K562 (cell line): Measurements from ENCODE around the gene LTBP2. TPM values are rescaled to one million over a fixed set of nuclear protein-coding genes. Genes with fewer than 3 reads are reported as not detected.

ENCODE experiments used
- ATAC-seq: fragments of 200-7000 bp; cut with Tn5 transposase; 3 replicates; pipeline ENCODE4 v1.9.1; 2020; ENCODE audit warnings: moderate library complexity
- BruUV-seq: library from RNA; stranded (reverse); fragments of 400-500 nt; replicated peaks from 2 replicates; lab custom pipeline; 2021; lab: Mats Ljungman, UMichigan
- CTCF ChIA-PET: fragments of 300-600 bp; formaldehyde crosslinking; extraction: SDS; loops from one replicate; lab custom pipeline; 2021; ENCODE audit warnings: low intra/inter-chr PET ratio; lab: Yijun Ruan, JAX
- POLR2A ChIA-PET: fragments of 300-600, 350-650 bp; sonication (Branson Sonifier 250); formaldehyde crosslinking; extraction: SDS; loops from one replicate; lab custom pipeline; 2021; ENCODE audit warnings: antibody characterized with exemption, inconsistent platforms; lab: Yijun Ruan, JAX
- DNase-seq, 4 experiments: peaks; one replicate each; pipeline versions ENCODE4 v3.0.0 to v3.0.0-alpha.2; 2011 to 2018; ENCODE audit warnings: low spot score in 3 of 4, mixed read lengths in 3 of 4; ENCODE audit errors: extremely low read depth in 1 of 4
- FAIRE-seq: peaks from 2 replicates; lab custom pipeline; 2011; peaks lifted over from hg19 to GRCh38; lab: Jason Lieb, UNC
- H2AFZ ChIP-seq: 2 replicates; pipeline ENCODE4 v1.6.0; 2011; ENCODE audit warnings: low read depth, low read length, control low read depth, inconsistent platforms
- H3K27ac ChIP-seq: fragments of 200-600 bp; 3 replicates; pipeline ENCODE4 v1.8.0; 2011; ENCODE audit warnings: low read depth, mild to moderate bottlenecking, control low read depth, inconsistent platforms, low read length, moderate library complexity, mixed read lengths; ENCODE audit errors: extremely low read depth
- H3K27me3 ChIP-seq, 2 experiments: fragments of 300-600 bp in 1 of 2; 2 replicates in 1 of 2; 3 replicates in 1 of 2; pipeline versions ENCODE4 v1.6.0 to v1.8.0; 2011; ENCODE audit warnings: inconsistent platforms in 2 of 2, low read length in 2 of 2, mild to moderate bottlenecking in 1 of 2, mixed read lengths in 1 of 2, moderate library complexity in 1 of 2; ENCODE audit not compliant: control insufficient read depth in 2 of 2, insufficient read depth in 2 of 2
- H3K36me3 ChIP-seq: fragments of 300-600 bp; 3 replicates; pipeline ENCODE4 v1.8.0; 2011; ENCODE audit warnings: mild to moderate bottlenecking, low read length, inconsistent platforms; ENCODE audit not compliant: control insufficient read depth, insufficient read depth
- H3K4me1 ChIP-seq, 2 experiments: fragments of 200-600 bp in 1 of 2; replicated peaks in 1 of 2; 2 replicates in 1 of 2; 3 replicates in 1 of 2; pipeline versions ENCODE4 v1.5.1 to v1.8.0; 2011; ENCODE audit warnings: inconsistent platforms in 2 of 2, low read length in 2 of 2, mild to moderate bottlenecking in 1 of 2, mixed read lengths in 1 of 2, moderate library complexity in 1 of 2; ENCODE audit not compliant: control insufficient read depth in 2 of 2, insufficient read depth in 2 of 2
- H3K4me2 ChIP-seq: 2 replicates; pipeline ENCODE4 v1.6.1; 2011; ENCODE audit warnings: low read length, control low read depth, inconsistent platforms, mixed read lengths; ENCODE audit not compliant: insufficient read depth
- H3K4me3 ChIP-seq: fragments of 200-600 bp; sonication (generic), shearing (Covaris generic); 2 replicates; pipeline ENCODE4 v1.5.1; 2016; ENCODE audit warnings: control low read depth, inconsistent platforms
- H3K79me2 ChIP-seq: fragments of 200-600 bp; 3 replicates; pipeline ENCODE4 v1.8.0; 2011; ENCODE audit warnings: low read length, inconsistent platforms; ENCODE audit not compliant: control insufficient read depth, insufficient read depth
- H3K9ac ChIP-seq, 2 experiments: 2 replicates each; pipeline versions ENCODE4 v1.6.0 to v1.6.1; 2011; ENCODE audit warnings: low read depth in 2 of 2, low read length in 2 of 2, control low read depth in 1 of 2, inconsistent platforms in 1 of 2, mild to moderate bottlenecking in 1 of 2, mixed read lengths in 1 of 2; ENCODE audit not compliant: insufficient read depth in 1 of 2
- H3K9me1 ChIP-seq: one replicate; pipeline ENCODE4 v1.6.0; 2011; ENCODE audit warnings: inconsistent platforms, mild to moderate bottlenecking, low read length, moderate library complexity; ENCODE audit not compliant: control insufficient read depth, insufficient read depth
- H3K9me3 ChIP-seq: replicated peaks from 2 replicates; pipeline ENCODE4 v1.5.1; 2011; ENCODE audit warnings: low read depth, low read length, inconsistent platforms; ENCODE audit not compliant: control insufficient read depth, insufficient read depth
- H4K20me1 ChIP-seq: replicated peaks from 2 replicates; pipeline ENCODE4 v1.6.1; 2011; ENCODE audit warnings: low read length, inconsistent platforms, mixed read lengths; ENCODE audit not compliant: control insufficient read depth, insufficient read depth
- BRD9 ChIP-seq: fragments of 450-650 bp; IDR thresholded peaks from 2 replicates; pipeline ENCODE4 v1.6.1; 2018; ENCODE audit warnings: low read depth; ENCODE audit not compliant: partially characterized antibody
- HMG20B ChIP-seq: fragments of 250-450 bp; sonication (Bioruptor Pico); IDR thresholded peaks from 2 replicates; pipeline ENCODE4 v1.5.0; 2021; ENCODE audit warnings: mild to moderate bottlenecking
- POLR2G ChIP-seq: fragments of 200-400 bp; formaldehyde crosslinking; IDR thresholded peaks from 2 replicates; pipeline ENCODE4 v1.6.1; 2017; ENCODE audit warnings: low read depth, mild to moderate bottlenecking, antibody characterized with exemption, low read length, moderate library complexity
- POLR3A ChIP-seq: IDR thresholded peaks from 2 replicates; pipeline ENCODE4 v1.6.1; 2011; ENCODE audit warnings: borderline replicate concordance, mild to moderate bottlenecking, moderate library complexity; ENCODE audit not compliant: insufficient read length, insufficient read depth; ENCODE audit errors: extremely low read depth
- RAD21 ChIP-seq, 2 experiments: fragments of 250-450 bp in 1 of 2; fragments of 450-650 bp in 1 of 2; sonication (Bioruptor Pico) in 1 of 2; formaldehyde crosslinking in 1 of 2; IDR thresholded peaks in 1 of 2; conservative IDR thresholded peaks in 1 of 2; 2 replicates each; pipeline versions ENCODE4 v1.4.0 to v1.8.0; 2020 to 2022; ENCODE audit warnings: mild to moderate bottlenecking in 2 of 2, moderate library complexity in 1 of 2
- RFX1 ChIP-seq: fragments of 450-650 bp; IDR thresholded peaks from 2 replicates; pipeline ENCODE4 v1.6.1; 2016; ENCODE audit warnings: mild to moderate bottlenecking, moderate library complexity
- STAT5B ChIP-seq: fragments of 250-450 bp; sonication (Bioruptor Pico); IDR thresholded peaks from 2 replicates; pipeline ENCODE4 v1.8.0; 2021; ENCODE audit warnings: mild to moderate bottlenecking, inconsistent platforms
- ZNF133 ChIP-seq: fragments of 250-450 bp; sonication (Bioruptor Pico); IDR thresholded peaks from 2 replicates; pipeline ENCODE4 v1.4.0; 2020; ENCODE audit warnings: mild to moderate bottlenecking
- ZNF395 ChIP-seq: fragments of 200-800 bp; sonication (Bioruptor generic); IDR thresholded peaks from 2 replicates; pipeline ENCODE4 v1.6.1; 2017; ENCODE audit warnings: missing genetic modification characterization, missing compliant biosample characterization
- WGBS: fragments of 100-300 bp; shearing (Covaris generic); methylation state at CpG from one replicate; pipeline ENCODE4 v1.1.6; 2016; ENCODE audit warnings: low coverage, mixed read lengths; ENCODE audit not compliant: insufficient coverage; ENCODE audit errors: missing lambda C conversion rate; 5-methylcytosine and 5-hydroxymethylcytosine counted together
- in situ Hi-C: fragments of 300-500 bp; cut with MboI; formaldehyde crosslinking; loops from 4 replicates; pipeline ENCODE4 v1.15.0; 2018; ENCODE audit warnings: inconsistent platforms, mixed read lengths
- intact Hi-C: fragments of 100-400 bp; cut with micrococcal nuclease; formaldehyde crosslinking; loops from 2 replicates; pipeline ENCODE4 v1.14.2; 2022
- polyA plus RNA-seq, 8 experiments: library from polyadenylated mRNA; depleted of rRNA in 4 of 8; stranded (reverse) in 5 of 8; unstranded in 3 of 8; fragments of >200 nt; fragmentation: Nextera tagmentation in 2 of 8; fragmentation: Illumina TruSeq in 1 of 8; extraction: Ambion mirVana in 2 of 8; extraction: Trizol in 1 of 8; gene quantifications; 2 replicates each; pipeline versions ENCODE4 v1.2.1 to v1.2.3, GENCODE V29; 2011 to 2014; ENCODE audit warnings: inconsistent platforms in 1 of 8, missing spikeins in 1 of 8
- total RNA-seq, 7 experiments: library from RNA; depleted of rRNA in 6 of 7; stranded (reverse); fragments of >200 nt in 6 of 7; fragmentation: Illumina TruSeq in 2 of 7; extraction: Trizol in 2 of 7; gene quantifications; 2 replicates each; pipeline versions ENCODE4 v1.2.1 to v1.2.3, GENCODE V29; 2011 to 2021; ENCODE audit warnings: low replicate concordance in 1 of 7

LTBP2 gene
- total and polyA plus RNA-seq, 9 of the 15 experiments (the other 6 are each of a cell fraction or from before 2014, with no cell fraction given): under 0.01 to 0.18 (median 0.03) TPM; not detected in 3

GRCh38 chr14:74478996-74479635, 132.9 kb downstream of the LTBP2 start (continued):
- no peak for TF ChIP-seq POLR3A
- no peak for TF ChIP-seq ZNF395
- TF ChIP-seq ZNF133 (CRISPR knock-in tag): no peak
- peak in 1 of 2 experiments; percentile 72; a peak in 3 of 4 replicates for TF ChIP-seq RAD21 (CRISPR knock-in tag; conservative IDR thresholded peaks at IDR 0.05 in 1 of 2, IDR thresholded peaks at IDR 0.05 in 1 of 2)
- TF ChIP-seq, all 486 proteins: peak for 3

- Histone ChIP-seq H3K79me2 (no peaks in the 10 kb centered on the region), H2AFZ (no peak overlapping the region), H3K27ac (no peak overlapping the region), H3K27me3 (no peaks in the 10 kb centered on the region), H3K4me1 (no peaks in the 10 kb centered on the region), H3K36me3 (no peaks in the 10 kb centered on the region), H4K20me1 (no peaks in the 10 kb centered on the region; the same call in 1 of the 2 replicates), H3K9me3 (no peaks in the 10 kb centered on the region), H3K9me1 (no peaks in the 10 kb centered on the region), H3K4me3 (no peak overlapping the region), H3K9ac (no peak overlapping the region), H3K4me2 (no peak overlapping the region)
- intact Hi-C loops: no loop called here
- ATAC-seq: no peak
- BruUV-seq: no TSS peak
- FAIRE-seq: no peak
- peak; percentile 88 for TF ChIP-seq RFX1
- no peak for TF ChIP-seq BRD9
- no peak for TF ChIP-seq HMG20B (CRISPR knock-in tag)
- TF ChIP-seq POLR2G: no peak
- TF ChIP-seq STAT5B (CRISPR knock-in tag): no peak
- 10% methylated on average over 3 of the region's 3 CpGs for WGBS
- CTCF ChIA-PET: no interaction called here
- in situ Hi-C loops: loop anchor here (10.0 kb wide), 1 partner anchor 112 kb away; no protein-coding TSS in a partner anchor
- POLR2A ChIA-PET: no interaction called here
- no peak for DNase-seq
These were observed 135.4 kb downstream of the LTBP2 start for GRCh38 chr14:74476607-74477006.
